HepG2 (cell line): ENCODE measurements around the gene ABCC1. TPM values are rescaled to one million over a fixed set of nuclear protein-coding genes. Genes with fewer than 3 reads are reported as not detected.

Source experiments
- ATAD3A ChIP-seq: sonication (generic); formaldehyde crosslinking; IDR thresholded peaks from 2 replicates; pipeline ENCODE4 v1.4.0; 2020; ENCODE audit warnings: missing genetic modification reagents
- CENPX ChIP-seq: sonication (generic); formaldehyde crosslinking; IDR thresholded peaks from 2 replicates; pipeline ENCODE4 v1.9.0; 2021; ENCODE audit warnings: mild to moderate bottlenecking, missing genetic modification reagents, moderate library complexity
- CHD2 ChIP-seq: IDR thresholded peaks from 2 replicates; pipeline ENCODE4 v1.6.1; 2011; ENCODE audit warnings: low read depth, low read length, improper control_type of control experiment
- ERF ChIP-seq: IDR thresholded peaks from 2 replicates; pipeline ENCODE4 v1.6.1; 2018; ENCODE audit warnings: missing biosample characterization, missing genetic modification reagents
- FOXO4 ChIP-seq: sonication (generic); formaldehyde crosslinking; conservative IDR thresholded peaks from 2 replicates; pipeline ENCODE4 v1.8.1; 2023; ENCODE audit warnings: missing genetic modification reagents
- GABPB1 ChIP-seq: IDR thresholded peaks from 2 replicates; pipeline ENCODE4 v1.6.1; 2016; ENCODE audit warnings: mild to moderate bottlenecking, missing genetic modification reagents, moderate library complexity, missing compliant biosample characterization
- MEF2D ChIP-seq: sonication (generic); formaldehyde crosslinking; IDR thresholded peaks from 2 replicates; pipeline ENCODE4 v1.5.1; 2020; ENCODE audit warnings: mild to moderate bottlenecking, missing genetic modification reagents
- NBN ChIP-seq: fragments of 450-650 bp; conservative IDR thresholded peaks from 2 replicates; pipeline ENCODE4 v1.6.1; 2017
- ONECUT2 ChIP-seq: sonication (generic); formaldehyde crosslinking; IDR thresholded peaks from 2 replicates; pipeline ENCODE4 v1.4.0; 2020; ENCODE audit warnings: missing genetic modification reagents
- PPARG ChIP-seq: conservative IDR thresholded peaks from 2 replicates; pipeline ENCODE4 v1.6.1; 2016; ENCODE audit warnings: missing biosample characterization, missing genetic modification reagents
- RFXANK ChIP-seq: IDR thresholded peaks from 2 replicates; pipeline ENCODE4 v1.6.1; 2016
- RXRB ChIP-seq: IDR thresholded peaks from 2 replicates; pipeline ENCODE4 v1.6.1; 2016; ENCODE audit warnings: borderline replicate concordance, missing genetic modification reagents, missing compliant biosample characterization
- TP53 ChIP-seq: sonication (generic); formaldehyde crosslinking; conservative IDR thresholded peaks from 2 replicates; pipeline ENCODE4 v1.4.0; 2020; ENCODE audit warnings: missing genetic modification reagents
- XRCC5 ChIP-seq: fragments of 200-400 bp; formaldehyde crosslinking; optimal IDR thresholded peaks from 2 replicates; pipeline ENCODE3; 2017; ENCODE audit warnings: mild to moderate bottlenecking, low read length
- ZBED4 ChIP-seq: sonication (generic); formaldehyde crosslinking; IDR thresholded peaks from 2 replicates; pipeline ENCODE4 v1.4.0; 2020; ENCODE audit warnings: missing genetic modification reagents, borderline replicate concordance
- ZNF260 ChIP-seq: sonication (generic); formaldehyde crosslinking; IDR thresholded peaks from 2 replicates; pipeline ENCODE4 v1.4.0; 2020; ENCODE audit warnings: missing genetic modification reagents, low read depth, mild to moderate bottlenecking, borderline replicate concordance
- ZNF350 ChIP-seq: sonication (generic); formaldehyde crosslinking; IDR thresholded peaks from 2 replicates; pipeline ENCODE4 v1.4.0; 2020; ENCODE audit warnings: mild to moderate bottlenecking, low read depth, missing genetic modification reagents, borderline replicate concordance
- ZNF446 ChIP-seq: sonication (generic); formaldehyde crosslinking; IDR thresholded peaks from 2 replicates; pipeline ENCODE4 v1.5.0; 2020; ENCODE audit warnings: mild to moderate bottlenecking, missing genetic modification reagents
- ZNF451 ChIP-seq: sonication (generic); formaldehyde crosslinking; IDR thresholded peaks from 2 replicates; pipeline ENCODE4 v1.5.0; 2020; ENCODE audit warnings: mild to moderate bottlenecking, missing genetic modification reagents
- ZNF703 ChIP-seq: sonication (generic); formaldehyde crosslinking; IDR thresholded peaks from 2 replicates; pipeline ENCODE4 v1.5.1; 2020; ENCODE audit warnings: missing genetic modification reagents, mild to moderate bottlenecking, moderate library complexity, borderline replicate concordance
- polyA plus RNA-seq, 8 experiments: library from polyadenylated mRNA; depleted of rRNA in 3 of 8; stranded (reverse) in 7 of 8; unstranded in 1 of 8; fragments of >200 nt; fragmentation: Illumina TruSeq in 4 of 8; extraction: Trizol in 4 of 8; gene quantifications; 2 replicates each; pipeline versions ENCODE4 v1.2.1 to v1.2.3, GENCODE V29; 2011 to 2016; ENCODE audit warnings: low read depth in 4 of 8, missing spikeins in 1 of 8, mixed read lengths in 1 of 8; ENCODE audit not compliant: insufficient read depth in 1 of 8
- total RNA-seq, 5 experiments: library from RNA; depleted of rRNA; stranded (reverse); fragments of >200 nt; fragmentation: Illumina TruSeq; extraction: Trizol; gene quantifications; 2 replicates each; pipeline ENCODE4 v1.2.3, GENCODE V29; 2016; ENCODE audit warnings: low read depth in 1 of 5
- TF ChIP-seq, protein P1 (sequence below): conservative IDR thresholded peaks from 2 replicates; pipeline ENCODE4 v1.6.1; 2018; ENCODE audit warnings: missing genetic modification reagents
- TF ChIP-seq, protein P2 (sequence below): sonication (generic); formaldehyde crosslinking; IDR thresholded peaks from 2 replicates; pipeline ENCODE4 v1.5.1; 2020; ENCODE audit warnings: missing genetic modification reagents, mild to moderate bottlenecking, borderline replicate concordance

Gene ABCC1
- total and polyA plus RNA-seq, 2 of the 13 experiments (the other 11 are each of a cell fraction or from before 2014, with no cell fraction given): 13.0 to 30.6 TPM

- TF ChIP-seq, protein P1, sequence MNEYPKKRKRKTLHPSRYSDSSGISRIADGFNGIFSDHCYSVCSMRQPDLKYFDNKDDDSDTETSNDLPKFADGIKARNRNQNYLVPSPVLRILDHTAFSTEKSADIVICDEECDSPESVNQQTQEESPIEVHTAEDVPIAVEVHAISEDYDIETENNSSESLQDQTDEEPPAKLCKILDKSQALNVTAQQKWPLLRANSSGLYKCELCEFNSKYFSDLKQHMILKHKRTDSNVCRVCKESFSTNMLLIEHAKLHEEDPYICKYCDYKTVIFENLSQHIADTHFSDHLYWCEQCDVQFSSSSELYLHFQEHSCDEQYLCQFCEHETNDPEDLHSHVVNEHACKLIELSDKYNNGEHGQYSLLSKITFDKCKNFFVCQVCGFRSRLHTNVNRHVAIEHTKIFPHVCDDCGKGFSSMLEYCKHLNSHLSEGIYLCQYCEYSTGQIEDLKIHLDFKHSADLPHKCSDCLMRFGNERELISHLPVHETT (CRISPR knock-in tag): no peak
- TF ChIP-seq NBN (no peak), ZNF350 (CRISPR knock-in tag) (0 out of 2 replicates have a peak, but pooled peaks have one; percentile 63), CHD2 (no peak), CENPX (CRISPR knock-in tag) (no peak), GABPB1 (peak; percentile 62; the same call in 1 of the 2 replicates), ATAD3A (CRISPR knock-in tag) (no peak), XRCC5 (peak; percentile 80), ZNF446 (CRISPR knock-in tag) (no peak), FOXO4 (no peak), ZNF703 (CRISPR knock-in tag) (no peak), ZNF451 (no peak), ERF (0 out of 2 replicates have a peak, but pooled peaks have one; percentile 30), MEF2D (CRISPR knock-in tag) (no peak), RFXANK (CRISPR knock-in tag) (no peak), TP53 (CRISPR knock-in tag) (no peak), ZNF260 (CRISPR knock-in tag) (no peak), ZBED4 (CRISPR knock-in tag) (no peak), PPARG (CRISPR knock-in tag) (no peak), RXRB (CRISPR knock-in tag) (peak; percentile 96), ONECUT2 (CRISPR knock-in tag) (no peak)
- TF ChIP-seq, protein P2, sequence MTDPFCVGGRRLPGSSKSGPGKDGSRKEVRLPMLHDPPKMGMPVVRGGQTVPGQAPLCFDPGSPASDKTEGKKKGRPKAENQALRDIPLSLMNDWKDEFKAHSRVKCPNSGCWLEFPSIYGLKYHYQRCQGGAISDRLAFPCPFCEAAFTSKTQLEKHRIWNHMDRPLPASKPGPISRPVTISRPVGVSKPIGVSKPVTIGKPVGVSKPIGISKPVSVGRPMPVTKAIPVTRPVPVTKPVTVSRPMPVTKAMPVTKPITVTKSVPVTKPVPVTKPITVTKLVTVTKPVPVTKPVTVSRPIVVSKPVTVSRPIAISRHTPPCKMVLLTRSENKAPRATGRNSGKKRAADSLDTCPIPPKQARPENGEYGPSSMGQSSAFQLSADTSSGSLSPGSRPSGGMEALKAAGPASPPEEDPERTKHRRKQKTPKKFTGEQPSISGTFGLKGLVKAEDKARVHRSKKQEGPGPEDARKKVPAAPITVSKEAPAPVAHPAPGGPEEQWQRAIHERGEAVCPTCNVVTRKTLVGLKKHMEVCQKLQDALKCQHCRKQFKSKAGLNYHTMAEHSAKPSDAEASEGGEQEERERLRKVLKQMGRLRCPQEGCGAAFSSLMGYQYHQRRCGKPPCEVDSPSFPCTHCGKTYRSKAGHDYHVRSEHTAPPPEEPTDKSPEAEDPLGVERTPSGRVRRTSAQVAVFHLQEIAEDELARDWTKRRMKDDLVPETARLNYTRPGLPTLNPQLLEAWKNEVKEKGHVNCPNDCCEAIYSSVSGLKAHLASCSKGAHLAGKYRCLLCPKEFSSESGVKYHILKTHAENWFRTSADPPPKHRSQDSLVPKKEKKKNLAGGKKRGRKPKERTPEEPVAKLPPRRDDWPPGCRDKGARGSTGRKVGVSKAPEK: no peak
Measured at GRCh38 chr16:16021988-16022682, 72.7 kb downstream of the ABCC1 start (continued).
